Esophagus (tissue), 2 donors: ENCODE measurements around the gene DIRAS1. TPM values are rescaled to one million over a fixed set of nuclear protein-coding genes. Genes with fewer than 3 reads are reported as not detected.
A peak's percentile ranks its signal among the peaks of the same experiment; 100 is the strongest.
"Not testable (repeated sequence)": the region's sequence is repeated elsewhere in the genome, so short reads cannot be mapped to it uniquely, and the experiment has no call there.

Experiments used
- H3K27ac ChIP-seq, 2 donors: one replicate each; pipeline ENCODE4 v1.5.1; 2013; ENCODE audit warnings: low read depth in 2 of 2, mild to moderate bottlenecking in 2 of 2, inconsistent platforms in 1 of 2, low read length in 1 of 2, moderate library complexity in 1 of 2
- H3K27me3 ChIP-seq, 2 donors: one replicate each; pipeline ENCODE4 v1.6.1; 2013; ENCODE audit warnings: low read length in 2 of 2, control low read depth in 1 of 2, mild to moderate bottlenecking in 1 of 2; ENCODE audit not compliant: insufficient read depth in 2 of 2, control insufficient read depth in 1 of 2
- H3K36me3 ChIP-seq, 2 donors: one replicate each; pipeline ENCODE4 v1.6.1; 2013; ENCODE audit warnings: low read length in 1 of 2; ENCODE audit not compliant: control insufficient read depth in 2 of 2, insufficient read depth in 2 of 2
- H3K4me1 ChIP-seq, 2 donors: one replicate each; pipeline ENCODE4 v1.6.1; 2013; ENCODE audit warnings: low read length in 1 of 2; ENCODE audit not compliant: control insufficient read depth in 2 of 2, insufficient read depth in 2 of 2
- H3K4me3 ChIP-seq, 2 donors: one replicate each; pipeline ENCODE4 v1.5.1; 2013; ENCODE audit warnings: low read length in 2 of 2, mild to moderate bottlenecking in 2 of 2, low read depth in 1 of 2, moderate library complexity in 1 of 2
- H3K9me3 ChIP-seq, 2 donors: one replicate each; pipeline ENCODE4 v1.6.1; 2013; ENCODE audit warnings: mild to moderate bottlenecking in 2 of 2, low read depth in 1 of 2, low read length in 1 of 2, moderate library complexity in 1 of 2; ENCODE audit not compliant: control insufficient read depth in 2 of 2, insufficient read depth in 1 of 2
- WGBS, 2 donors: extraction: QIAGEN DNeasy Blood & Tissue Kit; methylation state at CpG; one replicate each; pipeline ENCODE4 v1.1.7; 2013; 5-methylcytosine and 5-hydroxymethylcytosine counted together
- polyA plus RNA-seq, 2 donors: library from polyadenylated mRNA; stranded (reverse); fragments of 200-250 nt; gene quantifications; one replicate each; pipeline ENCODE4 v1.2.3, GENCODE V29; 2013
- donor health status: healthy with polysubstance abuse.
- donor health status: Bipolar disorder and iron deficiency.

Gene DIRAS1
- polyA plus RNA-seq, 2 donors: 1.2 to 1.9 TPM

- Histone ChIP-seq H3K9me3 (peaks cover 7 to 8% of the 10 kb centered on the region in 2 donors), H3K27me3 (no peaks in the 10 kb centered on the region), H3K27ac (no peak overlapping the region), H3K4me3 (no peak overlapping the region), H3K36me3 (no peaks in the 10 kb centered on the region), H3K4me1 (peaks cover 3 to 4% of the 10 kb centered on the region in 2 donors)
- WGBS, 2 donors: 94% methylated on average over 12 of the region's 12 CpGs
Measured at GRCh38 chr19:2715470-2716274, 5.5 kb downstream of the DIRAS1 start.

DNA sequence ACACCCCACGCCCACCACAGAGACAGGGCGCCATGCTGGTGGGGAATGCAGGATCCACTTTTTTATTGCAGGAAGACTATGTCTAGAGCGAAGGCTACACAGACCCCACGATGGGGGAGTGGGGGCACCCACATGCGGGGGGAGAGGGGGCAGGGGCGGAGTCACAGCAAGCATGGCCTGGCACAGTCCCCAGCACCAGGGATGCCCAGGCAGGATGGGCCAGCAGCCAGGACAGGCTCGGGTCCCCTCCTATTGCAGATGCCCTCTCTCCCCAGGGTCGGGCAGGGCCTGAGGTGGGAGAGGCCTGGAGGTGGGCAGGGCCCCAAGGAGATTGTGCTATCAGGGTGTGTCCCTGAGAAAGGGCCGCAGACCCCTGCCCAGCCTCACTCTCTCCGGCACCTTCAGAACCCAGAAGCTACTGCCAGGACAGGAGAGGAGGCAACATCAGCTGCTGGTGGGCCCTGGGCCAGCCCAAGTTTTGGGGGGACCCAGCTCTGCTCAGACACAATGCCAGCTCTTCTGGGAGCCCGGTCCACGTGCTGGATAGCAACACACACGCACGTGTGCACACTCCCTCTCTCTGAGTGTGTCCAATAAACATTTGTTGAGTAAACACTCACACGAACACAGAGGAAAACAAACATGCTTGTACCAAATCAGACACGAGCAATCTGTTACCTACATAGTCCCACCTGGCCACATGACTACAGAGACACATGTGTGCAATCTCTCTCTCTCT is 6.5 kb downstream of the DIRAS1 start:
- H3K27ac ChIP-seq: no peak overlapping the region
- 82 to 89% methylated on average over 16 of the region's 16 CpGs for WGBS, 2 donors

GRCh38 chr19:2714102-2714501 is 7.1 kb downstream of the DIRAS1 start:
- H3K36me3 ChIP-seq, H3K9me3 ChIP-seq, H3K27ac ChIP-seq, H3K4me3 ChIP-seq, H3K27me3 ChIP-seq, H3K4me1 ChIP-seq: not testable (repeated sequence)
- 54 to 63% methylated on average over 1 of the region's 1 CpG for WGBS, 2 donors

More for the DNA sequence above, 6.5 kb downstream of the DIRAS1 start:
- Histone ChIP-seq H3K36me3 (no peaks in the 10 kb centered on the region), H3K4me1 (peaks cover 0 to 3% of the 10 kb centered on the region in 2 donors), H3K4me3 (no peak overlapping the region), H3K9me3 (peaks cover 7 to 8% of the 10 kb centered on the region in 2 donors), H3K27me3 (no peaks in the 10 kb centered on the region)

- not testable (repeated sequence) for H3K27me3 ChIP-seq, H3K4me3 ChIP-seq, H3K27ac ChIP-seq, H3K9me3 ChIP-seq, H3K36me3 ChIP-seq, H3K4me1 ChIP-seq
- 93 to 98% methylated on average over 3 of the region's 3 CpGs for WGBS, 2 donors
Measured at GRCh38 chr19:2713170-2713569, 8.0 kb downstream of the DIRAS1 start.

- H3K4me1 ChIP-seq: no peaks in the 10 kb centered on the region
- no peaks in the 10 kb centered on the region for H3K36me3 ChIP-seq
- no peaks in the 10 kb centered on the region for H3K27me3 ChIP-seq
- H3K9me3 ChIP-seq: peaks cover 7 to 8% of the 10 kb centered on the region in 2 donors
- no peak overlapping the region for H3K27ac ChIP-seq
- H3K4me3 ChIP-seq: no peak overlapping the region
- 64 to 76% methylated on average over 5 of the region's 5 CpGs for WGBS, 2 donors
Measured at GRCh38 chr19:2711875-2712205, 9.3 kb downstream of the DIRAS1 start.

GRCh38 chr19:2711172-2711874 is 9.8 kb downstream of the DIRAS1 start:
- WGBS, 2 donors: 71 to 73% methylated on average over 17 of the region's 17 CpGs
- Histone ChIP-seq H3K4me3 (no peak overlapping the region), H3K27ac (no peak overlapping the region), H3K36me3 (no peaks in the 10 kb centered on the region), H3K4me1 (no peaks in the 10 kb centered on the region), H3K27me3 (no peaks in the 10 kb centered on the region), H3K9me3 (peaks cover 7 to 8% of the 10 kb centered on the region in 2 donors)

- 95% methylated on average over 5 of the region's 5 CpGs for WGBS, 2 donors
- no peaks in the 10 kb centered on the region for H3K36me3 ChIP-seq
- H3K4me1 ChIP-seq: peaks cover 0 to 3% of the 10 kb centered on the region in 2 donors
- H3K27me3 ChIP-seq: no peaks in the 10 kb centered on the region
- H3K27ac ChIP-seq: no peak overlapping the region
- H3K4me3 ChIP-seq: no peak overlapping the region
- peaks cover 0 to 3% of the 10 kb centered on the region in 2 donors for H3K9me3 ChIP-seq
Measured at GRCh38 chr19:2706251-2706650, 14.9 kb downstream of the DIRAS1 start.

- H3K4me1 ChIP-seq: peaks cover 0 to 3% of the 10 kb centered on the region in 2 donors
- 79 to 85% methylated on average over 6 of the region's 6 CpGs for WGBS, 2 donors
- H3K4me3 ChIP-seq: no peak overlapping the region
Measured at GRCh38 chr19:2703691-2704216, 17.4 kb downstream of the DIRAS1 start.

DNA sequence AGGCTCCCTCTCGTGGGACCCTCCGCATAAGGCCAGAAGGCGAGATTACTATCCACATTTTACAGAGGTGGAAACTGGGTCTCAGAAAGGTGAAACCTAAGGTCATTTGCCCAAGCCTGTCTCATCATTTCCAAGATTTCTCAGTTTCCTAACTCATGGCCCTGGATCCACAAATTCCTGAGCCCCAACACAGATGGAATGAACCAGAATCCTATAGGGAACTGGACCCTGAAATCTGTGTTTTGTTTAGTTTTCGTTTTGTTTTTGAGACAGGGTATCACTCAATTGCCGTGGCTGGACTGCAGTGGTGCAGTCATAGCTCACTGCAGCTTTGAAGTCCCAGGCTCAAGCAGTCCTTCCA is 18.1 kb downstream of the DIRAS1 start:
- Histone ChIP-seq H3K4me3 (peak overlapping the region in 1 of 2 donors; percentile 52), H3K9me3 (peaks cover 0 to 3% of the 10 kb centered on the region in 2 donors), H3K36me3 (no peaks in the 10 kb centered on the region), H3K27me3 (no peaks in the 10 kb centered on the region), H3K27ac (no peak overlapping the region), H3K4me1 (peaks cover 0 to 3% of the 10 kb centered on the region in 2 donors)
- WGBS, 2 donors: 78 to 79% methylated on average over 5 of the region's 5 CpGs

More at GRCh38 chr19:2703691-2704216, 17.4 kb downstream of the DIRAS1 start:
- no peaks in the 10 kb centered on the region for H3K36me3 ChIP-seq
- no peak overlapping the region for H3K27ac ChIP-seq
- no peaks in the 10 kb centered on the region for H3K27me3 ChIP-seq
- H3K9me3 ChIP-seq: peaks cover 0 to 3% of the 10 kb centered on the region in 2 donors
